ENCODE measurements around the gene ZIC2.

GRCh38 chr13:99965329-99966000 is 16.1 kb upstream of the ZIC2 start:
- TF ChIP-seq GLIS3 (CRISPR knock-in tag; IDR thresholded peaks at IDR 0.05): no peak
- TF ChIP-seq ISL1 (CRISPR knock-in tag; IDR thresholded peaks at IDR 0.05): no peak
- TF ChIP-seq PATZ1 (CRISPR knock-in tag; IDR thresholded peaks at IDR 0.05; ENCODE audit: borderline replicate concordance): no peak
- no peak for TF ChIP-seq TCF4 (CRISPR knock-in tag; IDR thresholded peaks at IDR 0.05; ENCODE audit: borderline replicate concordance)
- TF ChIP-seq ZFP30 (CRISPR knock-in tag; IDR thresholded peaks at IDR 0.05): no peak
- TF ChIP-seq ZNF70 (CRISPR knock-in tag; IDR thresholded peaks at IDR 0.05): no peak
- TF ChIP-seq POU6F1 (CRISPR knock-in tag; IDR thresholded peaks at IDR 0.05; ENCODE audit: borderline replicate concordance, low read depth): no peak
- TF ChIP-seq ZNF8 (CRISPR knock-in tag; IDR thresholded peaks at IDR 0.05): no peak

Data from SK-N-SH treated with all-trans-retinoic acid at 6 μM for 48 hours (cell line).